Measurements from ENCODE around the gene KLLN. TPM values are rescaled to one million over a fixed set of nuclear protein-coding genes. Genes with fewer than 3 reads are reported as not detected.
A peak's percentile ranks its signal among the peaks of the same experiment; 100 is the strongest.

Gene KLLN
- total and polyA plus RNA-seq, 2 of the 13 experiments (the other 11 are each of a cell fraction or from before 2014, with no cell fraction given) = 0.08 to 0.44 TPM

- TF ChIP-seq ZNF407 (CRISPR knock-in tag; IDR thresholded peaks at IDR 0.05; ENCODE audit: not compliant biosample characterization) (peak; percentile 57), RFX3 (CRISPR knock-in tag; IDR thresholded peaks at IDR 0.05) (no peak), TBP (CRISPR knock-in tag; IDR thresholded peaks at IDR 0.05) (no peak), ZNF333 (CRISPR knock-in tag; IDR thresholded peaks at IDR 0.05; ENCODE audit: borderline replicate concordance) (no peak; the same call in 1 of the 2 replicates), TRIM24 (CRISPR knock-in tag; IDR thresholded peaks at IDR 0.05) (no peak), IKZF4 (CRISPR knock-in tag; IDR thresholded peaks at IDR 0.05; ENCODE audit: borderline replicate concordance, low read depth, not compliant biosample characterization) (peak; percentile 4), FOXM1 (CRISPR knock-in tag; IDR thresholded peaks at IDR 0.05) (no peak; the same call in 1 of the 2 replicates), CEBPZ (IDR thresholded peaks at IDR 0.05; ENCODE audit: low read length) (no peak)
- TF ChIP-seq, protein P1, sequence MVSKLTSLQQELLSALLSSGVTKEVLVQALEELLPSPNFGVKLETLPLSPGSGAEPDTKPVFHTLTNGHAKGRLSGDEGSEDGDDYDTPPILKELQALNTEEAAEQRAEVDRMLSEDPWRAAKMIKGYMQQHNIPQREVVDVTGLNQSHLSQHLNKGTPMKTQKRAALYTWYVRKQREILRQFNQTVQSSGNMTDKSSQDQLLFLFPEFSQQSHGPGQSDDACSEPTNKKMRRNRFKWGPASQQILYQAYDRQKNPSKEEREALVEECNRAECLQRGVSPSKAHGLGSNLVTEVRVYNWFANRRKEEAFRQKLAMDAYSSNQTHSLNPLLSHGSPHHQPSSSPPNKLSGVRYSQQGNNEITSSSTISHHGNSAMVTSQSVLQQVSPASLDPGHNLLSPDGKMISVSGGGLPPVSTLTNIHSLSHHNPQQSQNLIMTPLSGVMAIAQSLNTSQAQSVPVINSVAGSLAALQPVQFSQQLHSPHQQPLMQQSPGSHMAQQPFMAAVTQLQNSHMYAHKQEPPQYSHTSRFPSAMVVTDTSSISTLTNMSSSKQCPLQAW (CRISPR knock-in tag; IDR thresholded peaks at IDR 0.05) = no peak; the same call in 1 of the 2 replicates
- TF ChIP-seq, protein P2, sequence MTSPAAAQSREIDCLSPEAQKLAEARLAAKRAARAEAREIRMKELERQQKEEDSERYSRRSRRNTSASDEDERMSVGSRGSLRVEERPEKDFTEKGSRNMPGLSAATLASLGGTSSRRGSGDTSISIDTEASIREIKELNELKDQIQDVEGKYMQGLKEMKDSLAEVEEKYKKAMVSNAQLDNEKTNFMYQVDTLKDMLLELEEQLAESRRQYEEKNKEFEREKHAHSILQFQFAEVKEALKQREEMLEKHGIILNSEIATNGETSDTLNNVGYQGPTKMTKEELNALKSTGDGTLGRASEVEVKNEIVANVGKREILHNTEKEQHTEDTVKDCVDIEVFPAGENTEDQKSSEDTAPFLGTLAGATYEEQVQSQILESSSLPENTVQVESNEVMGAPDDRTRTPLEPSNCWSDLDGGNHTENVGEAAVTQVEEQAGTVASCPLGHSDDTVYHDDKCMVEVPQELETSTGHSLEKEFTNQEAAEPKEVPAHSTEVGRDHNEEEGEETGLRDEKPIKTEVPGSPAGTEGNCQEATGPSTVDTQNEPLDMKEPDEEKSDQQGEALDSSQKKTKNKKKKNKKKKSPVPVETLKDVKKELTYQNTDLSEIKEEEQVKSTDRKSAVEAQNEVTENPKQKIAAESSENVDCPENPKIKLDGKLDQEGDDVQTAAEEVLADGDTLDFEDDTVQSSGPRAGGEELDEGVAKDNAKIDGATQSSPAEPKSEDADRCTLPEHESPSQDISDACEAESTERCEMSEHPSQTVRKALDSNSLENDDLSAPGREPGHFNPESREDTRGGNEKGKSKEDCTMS (CRISPR knock-in tag; conservative IDR thresholded peaks at IDR 0.05) = no peak
These were observed 45.5 kb downstream of the KLLN start, which contains the start of gene ATAD1 (continued) for GRCh38 chr10:87817609-87818504.

Data from HepG2 (cell line).